Measurements from ENCODE around the gene MCM3.

MCM3 gene

DNA sequence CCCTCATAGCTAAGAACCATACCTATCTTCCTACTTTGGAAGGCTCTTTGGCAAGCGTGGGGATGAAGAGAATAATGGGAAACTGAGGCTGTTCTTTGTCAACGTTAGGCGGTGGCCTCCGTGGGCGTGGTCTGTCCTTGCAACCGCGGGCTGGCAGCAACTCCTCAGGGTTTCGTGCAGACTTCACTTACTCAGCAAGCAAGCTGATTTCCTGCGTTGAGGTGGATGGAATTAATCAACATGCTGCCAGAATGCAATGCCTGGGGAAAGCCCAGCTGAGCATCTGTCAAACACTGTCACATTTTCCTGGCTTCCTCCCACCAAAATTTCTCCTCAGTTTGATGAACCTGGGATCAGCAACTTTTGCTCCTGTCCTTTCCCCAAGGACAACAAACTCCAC is 31.0 kb downstream of the MCM3 start:
- DNase-seq (ENCODE audit: low spot score): no peak
- no peak for FAIRE-seq

DNA sequence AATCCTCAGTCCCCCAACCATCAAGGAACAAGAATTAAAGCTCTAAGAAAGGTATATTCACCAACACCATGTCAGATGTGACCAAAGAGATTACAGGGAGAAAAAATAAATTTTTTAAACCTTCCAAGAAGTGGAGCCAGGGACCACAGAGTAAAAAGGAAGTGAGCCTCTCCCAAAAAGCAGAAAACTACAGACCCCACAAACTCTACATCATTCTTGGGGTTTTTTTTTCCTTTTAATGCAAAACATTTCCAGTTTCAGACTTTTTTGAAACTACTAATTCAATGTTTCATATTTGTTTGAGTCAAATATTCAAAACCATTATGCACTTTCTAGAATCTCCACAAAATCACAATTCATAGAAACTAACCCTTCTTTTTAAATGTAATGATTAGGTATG is 33.4 kb downstream of the MCM3 start:
- DNase-seq (ENCODE audit: low spot score): no peak
- FAIRE-seq: no peak

DNA sequence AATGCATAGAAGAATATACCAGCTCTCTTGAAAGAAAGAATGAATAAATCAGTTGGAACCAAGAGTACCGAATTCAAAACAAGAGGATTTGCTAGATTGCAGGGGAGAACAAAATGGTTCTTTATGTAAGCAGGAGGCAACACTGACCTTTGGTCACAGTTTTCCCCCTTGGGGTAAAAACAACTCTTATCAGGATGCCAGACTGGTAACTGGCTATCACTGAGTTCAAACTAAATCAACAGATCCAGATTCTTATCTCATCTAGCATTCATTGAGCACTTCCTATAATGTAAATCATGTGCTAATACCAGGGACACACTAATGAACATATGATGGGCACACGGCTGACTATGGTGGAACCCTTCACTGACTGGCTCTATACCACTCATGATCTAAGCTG is 35.5 kb downstream of the MCM3 start:
- FAIRE-seq: no peak

DNA sequence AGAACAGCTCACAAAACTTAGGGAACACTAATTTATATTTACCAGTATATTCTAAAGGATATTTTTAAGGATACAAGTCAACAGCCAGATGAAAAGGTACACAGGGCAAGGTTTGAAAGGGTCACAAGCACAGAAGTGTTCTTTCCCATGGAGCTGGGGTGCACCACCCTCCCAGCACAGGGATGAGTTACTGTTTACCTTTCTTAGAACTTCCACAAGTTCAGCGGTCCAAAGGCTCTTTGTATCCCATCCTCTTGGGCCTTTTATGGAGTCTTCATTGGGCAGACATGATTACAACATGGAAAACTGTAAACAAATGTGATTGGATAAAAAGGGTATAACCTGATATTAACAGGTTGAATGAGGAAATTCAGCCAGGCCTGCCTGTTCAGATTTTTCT is 39.1 kb downstream of the MCM3 start:
- FAIRE-seq (no peak), DNase-seq (ENCODE audit: low spot score) (no peak)

More for the DNA sequence above, 35.5 kb downstream of the MCM3 start:
- DNase-seq (ENCODE audit: low spot score): no peak

DNA sequence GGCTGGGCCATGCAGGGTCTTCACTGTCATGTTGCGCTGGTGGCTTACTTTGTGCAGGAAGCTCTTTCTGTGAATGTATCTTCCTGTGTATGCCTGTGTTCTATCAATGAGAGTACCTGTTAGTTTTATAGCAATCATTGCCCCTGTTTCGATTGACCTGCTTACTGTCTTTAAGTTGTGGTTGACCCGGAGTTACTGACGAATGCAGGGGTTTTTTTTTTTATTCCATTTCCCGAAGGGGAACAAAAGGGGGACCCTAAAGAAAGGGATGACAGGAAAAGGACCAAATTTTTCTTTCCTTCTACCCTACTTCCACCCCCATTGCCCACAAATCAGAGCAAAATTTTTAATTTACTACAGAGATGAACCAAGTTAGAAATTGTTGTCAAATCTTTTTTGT is 40.1 kb downstream of the MCM3 start, which contains the start of gene IL17F:
Gene IL17F (minus strand): TSS at position 101 of the 400 bp plus-strand sequence. CDS start 71 bp downstream, at position 30.
- FAIRE-seq (no peak), DNase-seq (ENCODE audit: low spot score) (no peak)

DNA sequence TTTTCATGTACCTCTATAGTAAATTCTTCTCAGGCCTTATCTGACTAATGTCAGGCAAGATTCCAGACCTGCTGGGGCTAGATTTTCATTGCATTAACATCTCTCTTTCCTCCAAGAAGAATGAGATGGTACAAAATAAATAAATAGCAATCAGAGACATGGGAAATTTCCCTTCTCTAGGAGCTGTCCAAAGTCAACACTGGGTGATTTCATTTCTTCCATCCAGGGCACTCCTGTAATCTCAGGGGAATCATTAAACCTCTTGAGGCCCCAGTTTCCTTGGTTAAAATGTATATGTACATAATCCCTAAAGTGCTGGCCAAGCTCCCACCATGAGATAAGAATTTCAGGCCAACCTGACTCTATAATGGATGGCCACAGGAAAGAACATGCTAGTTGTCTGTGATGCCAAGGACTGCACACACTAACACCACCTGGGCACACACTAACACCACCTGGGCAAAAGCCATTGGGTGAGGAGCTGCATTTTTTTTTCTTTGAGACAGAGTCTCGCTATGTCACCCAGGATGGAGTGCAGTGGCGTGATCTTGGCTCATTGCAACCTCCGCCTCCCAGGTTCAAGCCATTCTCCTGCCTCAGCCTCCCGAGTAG is 41.2 kb downstream of the MCM3 start:
- no peak for DNase-seq (ENCODE audit: low spot score)
- FAIRE-seq: no peak

DNA sequence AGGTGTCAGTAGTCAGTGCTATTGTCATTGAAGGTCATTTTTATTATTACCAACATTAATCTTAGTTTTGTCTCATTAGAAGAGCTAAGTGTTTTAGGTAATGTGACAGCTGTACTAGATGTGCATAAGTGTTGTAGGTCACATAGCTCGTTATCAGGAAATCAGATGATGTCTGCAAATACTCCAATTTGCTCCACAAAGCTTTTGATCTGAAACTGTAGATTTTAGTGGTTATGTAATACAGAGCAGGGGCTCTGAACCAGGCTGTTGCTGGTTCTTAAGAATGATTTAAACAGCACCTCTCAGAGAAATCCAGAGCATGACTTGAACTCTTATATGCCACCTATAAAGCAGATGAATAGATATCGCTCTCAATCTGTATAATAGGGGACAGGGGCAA is 42.7 kb downstream of the MCM3 start:
- FAIRE-seq (no peak), DNase-seq (ENCODE audit: low spot score) (no peak)

DNA sequence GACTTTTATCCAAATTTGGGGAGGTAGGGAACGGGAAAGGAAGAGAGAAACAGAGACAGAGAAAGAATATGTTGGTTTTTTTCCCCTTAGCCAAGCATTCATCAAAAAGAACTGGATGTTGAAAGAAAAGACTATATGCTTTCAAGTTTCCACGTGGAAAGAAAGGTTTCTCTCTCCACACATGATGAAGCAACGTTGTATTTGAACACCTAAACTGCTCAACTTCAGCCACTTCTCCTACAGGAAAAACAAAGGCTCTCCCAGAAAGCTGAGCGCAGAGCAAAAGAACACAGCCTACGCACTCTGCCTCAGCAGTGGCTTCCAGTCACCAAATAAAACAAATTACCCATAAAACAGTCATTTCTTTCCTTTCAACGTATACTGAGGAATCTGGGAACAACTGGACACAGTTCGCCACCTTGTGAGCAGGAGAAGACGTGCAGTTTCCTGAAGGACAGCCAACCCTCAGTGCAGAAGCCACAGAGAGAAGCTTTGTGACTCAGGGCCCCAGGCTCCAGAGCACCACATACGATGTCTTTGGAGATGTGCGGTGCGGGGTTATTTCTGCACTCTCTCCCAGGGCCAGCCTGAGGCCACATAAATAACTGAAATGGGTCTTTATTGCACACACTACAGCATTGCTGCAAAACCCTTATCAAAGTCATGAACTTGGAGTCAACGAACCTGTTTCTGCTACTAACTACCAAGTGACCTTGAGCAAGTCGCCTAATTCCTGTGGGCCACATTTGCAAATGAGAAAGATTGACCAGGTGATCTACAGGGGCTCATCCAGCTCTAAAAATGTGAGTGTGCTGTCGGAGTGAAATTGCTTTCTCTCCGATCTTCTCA is 50.3 kb downstream of the MCM3 start:
- FAIRE-seq (peak; percentile 59), DNase-seq (ENCODE audit: low spot score) (peak; percentile 76)

DNA sequence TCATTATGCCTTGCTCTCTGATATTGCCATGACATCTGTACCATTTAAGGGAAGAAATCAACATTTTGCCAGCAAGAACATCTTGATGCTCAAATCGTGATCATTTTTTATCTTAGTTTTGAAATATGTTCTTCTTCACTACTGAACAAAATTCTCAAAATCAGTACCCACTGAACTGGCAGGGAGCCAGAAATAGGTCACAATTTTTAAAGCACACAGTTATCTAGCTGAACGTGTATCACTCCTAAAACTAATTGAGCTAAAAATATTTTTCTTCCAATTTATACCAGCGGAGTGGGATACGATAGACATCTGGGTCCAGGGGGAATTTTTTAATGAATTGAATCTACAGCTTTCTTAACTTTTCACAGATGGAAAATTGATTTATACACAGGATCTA is 51.5 kb downstream of the MCM3 start:
- no peak for DNase-seq (ENCODE audit: low spot score)
- no peak for FAIRE-seq

DNA sequence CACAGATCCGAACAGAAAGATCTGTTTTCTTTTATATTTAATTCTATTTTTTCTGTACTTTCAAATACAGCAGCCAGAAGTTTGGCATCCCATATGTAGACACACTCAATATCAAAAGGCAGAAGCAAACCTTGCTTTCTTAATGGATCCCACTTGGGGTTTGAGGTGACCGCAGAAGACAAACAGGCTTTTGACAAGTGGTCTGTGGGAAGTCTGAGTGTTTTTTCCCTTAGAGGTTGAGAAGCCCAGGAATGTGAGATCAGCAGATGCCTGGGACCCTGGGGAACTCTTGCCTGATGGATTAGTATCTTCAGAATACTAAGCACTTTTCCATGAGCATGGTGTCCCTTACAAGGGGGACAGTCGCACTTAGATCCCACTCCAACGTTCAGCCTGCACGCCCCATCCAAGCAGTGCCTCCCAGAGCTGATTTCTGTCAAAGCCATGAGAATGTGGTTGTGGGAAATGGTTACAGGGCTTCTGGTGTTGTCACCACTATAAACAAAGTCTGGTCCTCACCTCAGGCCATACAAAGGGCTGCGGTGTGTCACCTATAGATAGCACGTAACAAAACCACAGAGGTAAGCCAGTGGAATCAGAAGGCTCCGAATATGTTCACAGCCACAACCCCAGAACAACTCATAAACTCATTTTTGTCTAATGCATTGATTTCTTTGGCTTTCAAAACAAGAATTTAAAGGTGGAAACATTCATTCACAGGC is 53.0 kb downstream of the MCM3 start:
- DNase-seq (ENCODE audit: low spot score) (no peak), FAIRE-seq (no peak)

DNA sequence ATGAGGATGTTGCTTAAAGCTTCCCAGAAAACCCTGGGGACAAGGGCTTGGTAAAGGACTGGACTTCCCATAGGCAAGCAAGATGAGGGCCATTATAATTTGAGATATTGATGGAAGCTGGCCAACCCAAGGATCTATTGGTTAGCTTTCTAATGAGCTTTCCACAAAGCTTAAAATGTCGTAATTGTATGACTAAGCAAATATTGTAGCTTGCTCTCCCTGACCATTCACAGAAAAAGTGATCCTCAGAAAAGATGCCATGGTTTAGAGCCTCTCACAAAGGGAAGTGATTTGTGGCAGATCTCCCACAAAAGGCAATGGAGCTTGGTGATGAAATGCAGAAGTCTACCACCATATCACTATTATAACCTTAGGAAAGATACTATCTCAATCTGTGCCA is 53.9 kb downstream of the MCM3 start:
- no peak for DNase-seq (ENCODE audit: low spot score)
- FAIRE-seq: no peak

DNA sequence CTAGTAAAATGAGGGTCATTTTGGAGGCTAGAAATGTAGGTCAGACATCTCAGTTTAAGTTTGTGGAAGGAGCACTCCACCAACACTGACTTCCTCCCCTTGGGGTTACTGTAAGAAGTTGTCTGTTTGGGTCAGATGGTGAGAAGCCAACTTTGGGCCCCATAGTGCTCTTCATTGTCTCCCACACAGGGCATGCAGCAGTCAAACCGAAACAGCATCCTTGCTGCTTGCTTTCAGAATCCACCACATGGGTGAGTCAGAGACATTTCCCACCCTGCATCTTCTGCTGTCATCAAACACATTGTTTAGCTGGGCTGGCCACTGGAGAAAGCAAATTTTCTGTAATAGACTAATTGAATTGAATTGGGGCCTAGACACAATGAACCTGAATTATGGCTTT is 57.0 kb downstream of the MCM3 start:
- DNase-seq (ENCODE audit: low spot score): no peak
- FAIRE-seq: no peak

DNA sequence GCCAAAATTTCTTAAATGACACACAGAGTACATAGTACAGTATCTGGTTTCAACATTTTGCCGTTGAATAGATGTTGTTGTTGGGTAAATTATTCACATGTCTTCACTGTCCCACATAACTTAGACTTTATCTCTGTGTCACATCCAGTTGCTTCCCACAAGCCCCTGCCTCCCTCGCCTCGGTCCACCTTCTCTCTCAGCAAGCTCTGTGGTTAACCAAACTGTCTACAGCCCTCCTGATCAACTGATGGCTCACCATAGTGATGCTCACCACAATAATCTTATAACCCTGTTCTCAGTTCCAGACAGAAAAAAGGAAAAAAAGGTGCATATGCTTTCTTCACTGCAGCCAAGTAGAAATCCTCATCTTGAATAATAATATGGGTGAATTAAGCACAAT is 63.2 kb downstream of the MCM3 start:
- FAIRE-seq (peak; percentile 98), DNase-seq (ENCODE audit: low spot score) (peak; percentile 87)

DNA sequence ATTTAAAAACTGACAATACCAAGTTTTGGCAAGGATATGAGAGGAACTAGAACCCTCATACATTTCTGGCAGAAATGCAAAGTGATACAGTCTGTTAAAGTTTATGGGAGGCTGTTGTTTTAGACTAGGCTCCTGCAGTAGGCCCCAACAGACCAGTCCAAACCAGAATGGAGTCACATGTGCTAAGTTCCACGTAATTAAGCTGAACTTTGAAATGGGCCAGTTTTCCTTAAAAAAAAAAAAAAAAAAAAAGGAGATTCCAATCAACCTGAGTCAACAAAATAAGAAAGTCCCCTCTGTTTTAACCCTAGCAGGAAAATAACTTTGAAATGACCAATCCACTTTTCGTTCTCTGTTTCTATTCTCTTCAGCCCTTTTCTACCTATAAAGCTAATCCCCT is 66.8 kb downstream of the MCM3 start:
- FAIRE-seq (no peak), DNase-seq (ENCODE audit: low spot score) (no peak)

DNA sequence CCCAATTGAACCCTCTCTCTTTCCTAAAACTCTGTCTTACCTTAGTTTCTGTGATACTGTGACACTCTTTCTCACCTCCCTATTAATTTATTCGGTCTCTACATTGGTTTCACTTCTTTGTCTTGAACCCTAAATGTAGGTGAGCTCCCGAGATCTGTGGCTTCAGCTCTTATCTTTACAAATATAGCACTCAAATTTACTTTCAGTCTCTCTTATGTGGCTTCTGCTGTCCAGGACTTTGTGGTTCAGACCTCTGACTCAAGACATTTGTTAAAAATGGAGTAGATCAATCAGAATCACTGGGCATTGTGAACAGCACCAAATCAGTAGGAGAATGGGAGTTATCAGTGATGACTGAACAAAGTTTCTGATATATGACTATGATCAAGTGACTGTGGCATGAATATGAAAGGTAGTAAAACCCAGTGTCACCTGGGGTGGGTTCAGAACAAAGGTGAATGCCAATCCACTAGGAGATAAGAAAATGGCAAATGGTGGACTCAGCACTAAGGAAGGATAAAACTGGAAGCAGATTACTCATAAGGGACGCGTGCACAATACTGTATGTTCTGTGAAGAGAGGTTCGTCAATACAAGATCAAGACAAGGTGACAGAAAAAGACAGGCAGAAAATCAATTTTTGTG is 67.5 kb downstream of the MCM3 start:
- FAIRE-seq: no peak
- DNase-seq (ENCODE audit: low spot score): no peak

DNA sequence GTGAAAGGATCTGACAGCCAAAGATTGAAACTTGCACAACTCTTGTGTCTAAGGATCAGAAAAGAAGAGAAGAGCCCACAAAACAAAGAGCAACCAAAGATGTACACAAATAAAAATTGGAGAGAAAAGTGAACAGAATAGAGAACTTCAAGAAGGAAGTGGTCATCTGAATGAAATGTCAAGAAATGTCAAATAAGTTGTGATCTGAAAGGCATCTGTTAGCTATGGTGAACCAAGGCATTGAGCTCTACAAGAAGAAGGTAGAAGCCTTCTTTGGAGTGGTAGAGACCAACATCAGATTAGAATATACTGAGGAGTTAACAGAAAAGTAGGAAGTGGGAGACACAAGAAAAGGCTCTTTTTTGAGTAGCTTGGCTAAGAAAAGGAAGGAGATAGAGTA is 68.8 kb downstream of the MCM3 start:
- no peak for DNase-seq (ENCODE audit: low spot score)
- FAIRE-seq: no peak
